Anterior cingulate cortex (tissue), 58 donors: ENCODE measurements around the gene POGK.
"Not testable (repeated sequence)": the region's sequence is repeated elsewhere in the genome, so short reads cannot be mapped to it uniquely, and the experiment has no call there.

ENCODE experiments used
- DNase-seq, 58 donors: peaks; one replicate each; lab custom pipeline; 2025; lab: John Stamatoyannopoulos, UW

The POGK gene, protein sequence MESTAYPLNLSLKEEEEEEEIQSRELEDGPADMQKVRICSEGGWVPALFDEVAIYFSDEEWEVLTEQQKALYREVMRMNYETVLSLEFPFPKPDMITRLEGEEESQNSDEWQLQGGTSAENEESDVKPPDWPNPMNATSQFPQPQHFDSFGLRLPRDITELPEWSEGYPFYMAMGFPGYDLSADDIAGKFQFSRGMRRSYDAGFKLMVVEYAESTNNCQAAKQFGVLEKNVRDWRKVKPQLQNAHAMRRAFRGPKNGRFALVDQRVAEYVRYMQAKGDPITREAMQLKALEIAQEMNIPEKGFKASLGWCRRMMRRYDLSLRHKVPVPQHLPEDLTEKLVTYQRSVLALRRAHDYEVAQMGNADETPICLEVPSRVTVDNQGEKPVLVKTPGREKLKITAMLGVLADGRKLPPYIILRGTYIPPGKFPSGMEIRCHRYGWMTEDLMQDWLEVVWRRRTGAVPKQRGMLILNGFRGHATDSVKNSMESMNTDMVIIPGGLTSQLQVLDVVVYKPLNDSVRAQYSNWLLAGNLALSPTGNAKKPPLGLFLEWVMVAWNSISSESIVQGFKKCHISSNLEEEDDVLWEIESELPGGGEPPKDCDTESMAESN

GRCh38 chr1:166838766-166839599 is at the start of gene POGK:
Gene POGK, plus strand, starts transcription at chr1:166839475. Its CDS starts 1,482 bp downstream, at chr1:166840957.
- peak in 57 of 58 donors; percentile 26 to 95 (median 90) for DNase-seq

DNA sequence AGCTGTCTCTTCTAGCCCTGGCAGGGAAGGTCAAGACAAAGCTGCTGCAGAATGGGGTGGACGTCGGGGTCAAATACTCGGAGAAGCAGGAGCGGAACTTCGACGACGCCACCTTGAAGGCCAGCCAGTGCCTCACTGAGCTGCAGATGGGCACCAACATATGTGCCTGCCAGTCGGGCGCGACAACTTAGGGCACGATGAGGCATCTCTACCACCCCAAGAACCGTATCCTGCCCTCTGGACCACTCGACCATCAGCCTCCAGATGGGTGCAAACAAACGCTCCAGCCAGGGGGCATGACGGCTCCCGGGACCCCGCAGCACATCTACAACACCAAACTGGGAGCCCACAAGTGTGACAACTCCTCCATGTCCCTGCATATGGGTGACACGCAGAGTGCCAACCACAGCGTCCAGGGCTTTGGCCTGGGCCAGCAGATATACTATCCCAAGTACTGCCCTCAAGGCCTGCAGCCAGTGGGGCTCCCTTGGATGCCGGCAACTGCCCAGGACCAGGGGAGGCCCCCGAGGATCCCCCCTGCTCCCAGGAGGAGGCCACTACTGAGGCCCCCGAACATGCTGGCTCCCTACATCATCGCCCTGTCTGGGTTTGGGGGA is 42.5 kb upstream of the POGK start:
- DNase-seq: no peak

GRCh38 chr1:166808952-166809351 is 30.3 kb upstream of the POGK start:
- DNase-seq: no peak

DNA sequence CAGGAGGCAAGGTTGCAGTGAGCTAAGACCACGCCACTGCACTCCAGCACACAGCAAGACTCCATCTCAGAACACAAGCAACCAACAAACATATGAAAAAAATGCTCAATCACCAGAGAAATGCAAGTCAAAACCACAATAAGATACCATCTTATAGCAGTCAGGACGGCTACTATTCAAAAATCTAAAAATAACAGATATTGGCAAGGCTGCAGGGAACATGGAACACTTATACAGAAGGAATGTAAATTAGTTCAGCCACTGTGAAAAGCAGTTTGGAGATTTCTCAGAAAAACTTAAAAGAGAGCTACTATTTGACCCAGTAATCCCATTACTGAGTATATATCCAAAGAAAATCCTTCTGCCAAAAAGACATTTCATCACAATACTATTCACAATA is 27.6 kb upstream of the POGK start:
- DNase-seq: no peak

GRCh38 chr1:166813508-166814223 is 25.6 kb upstream of the POGK start:
- DNase-seq: no peak

- no peak for DNase-seq
Measured at GRCh38 chr1:166814611-166815010, 24.7 kb upstream of the POGK start.

GRCh38 chr1:166819974-166820373 is 19.3 kb upstream of the POGK start:
- no peak for DNase-seq

DNA sequence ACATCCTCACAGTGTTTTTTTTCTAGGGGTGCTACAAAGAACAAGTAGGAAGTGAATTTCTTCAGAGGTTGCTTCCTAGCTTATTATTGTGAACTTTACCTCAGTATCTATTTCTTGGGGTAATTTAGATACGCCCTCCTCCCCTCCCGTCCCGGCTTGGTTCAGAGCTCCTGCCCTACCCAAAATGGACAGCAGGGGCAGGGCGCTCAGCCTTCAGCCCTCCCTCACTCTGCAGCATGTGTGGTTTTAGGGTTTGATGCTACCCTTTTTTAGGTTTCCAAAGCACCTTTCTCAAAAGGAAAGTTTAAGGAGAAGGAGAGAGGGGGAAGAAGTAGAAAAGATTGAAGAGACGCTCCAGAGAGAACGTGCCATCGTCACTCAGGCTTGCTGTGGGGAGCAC is 16.9 kb upstream of the POGK start:
- DNase-seq: no peak

DNA sequence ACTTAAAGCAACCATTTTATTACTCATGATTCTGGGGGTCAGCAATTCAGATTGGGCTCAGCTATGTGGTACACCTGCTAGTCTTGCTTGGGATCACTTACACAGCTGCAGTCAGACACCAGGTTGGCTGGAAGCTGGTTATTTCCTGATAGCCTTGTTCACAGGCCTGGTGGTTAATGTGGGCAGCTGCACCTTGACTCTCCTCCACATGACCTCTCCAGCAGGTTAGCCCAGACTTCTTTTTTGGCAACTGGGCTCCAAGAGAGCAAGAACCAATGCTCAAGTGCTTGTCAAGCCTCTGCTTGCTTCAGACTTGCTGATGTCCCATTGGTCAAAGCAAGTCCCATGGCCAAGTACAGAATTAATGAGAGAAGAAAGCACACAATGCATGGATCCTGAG is 11.8 kb upstream of the POGK start:
- DNase-seq: no peak

DNA sequence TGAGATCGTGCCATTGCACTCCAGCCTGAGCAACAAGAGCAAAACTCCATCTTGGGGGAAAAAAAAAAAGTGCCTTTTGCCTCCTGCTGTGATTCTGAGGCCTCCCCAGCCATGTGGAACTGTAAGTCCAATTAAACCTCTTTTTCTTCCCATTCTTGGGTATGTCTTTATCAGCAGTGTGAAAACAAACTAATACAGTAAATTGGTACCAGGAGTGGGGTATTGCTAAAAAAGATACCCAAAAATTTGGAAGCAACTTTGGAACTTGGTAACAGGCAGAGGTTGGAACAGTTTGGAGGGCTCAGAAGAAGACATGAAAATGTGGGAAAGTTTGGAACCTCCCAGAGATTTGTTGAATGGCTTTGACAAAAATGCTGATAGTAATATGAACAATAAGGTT is 9.5 kb upstream of the POGK start:
- not testable (repeated sequence) for DNase-seq

DNA sequence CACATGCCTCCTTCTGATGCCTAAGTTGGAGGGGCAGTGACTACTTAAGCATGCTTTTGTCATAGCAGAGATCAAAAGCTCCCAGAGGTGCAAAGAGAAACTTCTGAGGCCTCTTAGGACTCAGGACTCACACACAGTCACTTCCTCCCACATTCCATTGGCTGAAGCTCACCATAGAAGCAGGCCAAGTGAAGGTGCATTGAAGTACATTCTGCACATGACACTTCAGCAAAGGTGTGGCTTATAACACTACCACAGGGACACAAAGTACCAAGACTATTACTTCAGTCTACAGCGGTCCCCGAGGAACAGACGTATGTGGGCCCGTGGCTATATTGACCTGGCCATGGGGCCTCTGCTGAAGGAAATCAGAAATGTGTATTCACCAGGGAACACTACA is 2.5 kb upstream of the POGK start:
- DNase-seq: no peak

- peak in 24 of 58 donors; percentile 19 to 63 (median 44) for DNase-seq
Measured at GRCh38 chr1:166839600-166840308, 479 bp downstream of the POGK start.

- DNase-seq: peak in 9 of 58 donors; percentile 14 to 52 (median 29)
Measured at GRCh38 chr1:166840309-166841274, 1.3 kb downstream of the POGK start.

DNA sequence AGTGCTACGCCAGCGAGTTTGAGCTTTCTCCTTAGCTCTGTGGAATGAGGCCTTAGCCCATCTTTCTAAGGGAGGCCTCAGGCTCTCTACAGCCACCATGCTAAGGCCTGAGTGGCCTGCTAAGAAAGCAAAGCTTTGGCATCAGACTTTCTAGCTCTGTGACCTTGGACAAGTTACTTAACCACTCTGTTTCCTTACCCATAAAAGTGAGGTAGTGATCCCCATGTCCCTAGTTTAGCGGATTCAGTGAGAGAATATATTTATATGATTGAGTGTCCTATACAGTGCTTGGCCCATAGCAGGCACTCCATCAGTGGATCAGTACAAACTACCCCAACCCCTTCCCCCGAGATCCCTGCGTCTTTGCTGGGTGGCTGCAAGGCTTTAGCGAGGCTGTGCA is 4.0 kb downstream of the POGK start:
- no peak for DNase-seq

GRCh38 chr1:166843769-166844596 is 4.7 kb downstream of the POGK start:
- peak in 35 of 58 donors; percentile 15 to 60 (median 34) for DNase-seq

- peak in 1 of 58 donors; percentile 23 for DNase-seq
Measured at GRCh38 chr1:166844791-166845190, 5.5 kb downstream of the POGK start.

- DNase-seq: no peak
Measured at GRCh38 chr1:166848193-166848592, 8.9 kb downstream of the POGK start.
